ENCODE results near the gene TAF4.

The TAF4 gene

GRCh38 chr20:61968932-61969331, 96.7 kb downstream of the TAF4 start:
- no peak overlapping the region for H3K27ac ChIP-seq
- peaks cover 35% of the 10 kb centered on the region for H3K27me3 ChIP-seq
- no peaks in the 10 kb centered on the region for H3K4me1 ChIP-seq (ENCODE audit: control insufficient read depth in 1 of 2, insufficient read depth in 1 of 2, low read depth in 1 of 2, low read length in 1 of 2)
- TF ChIP-seq CTCF (IDR thresholded peaks at IDR 0.05) = no peak
- peaks cover 12% of the 10 kb centered on the region for H3K36me3 ChIP-seq
- no peak overlapping the region for H3K4me3 ChIP-seq (ENCODE audit: low read depth in 1 of 2, low read length in 1 of 2)
- no peaks in the 10 kb centered on the region for H3K9me3 ChIP-seq

GRCh38 chr20:61968036-61968810, 97.5 kb downstream of the TAF4 start:
- Histone ChIP-seq H3K27me3 (peaks cover 42% of the 10 kb centered on the region), H3K27ac (no peak overlapping the region), H3K4me3 (ENCODE audit: low read depth in 1 of 2, low read length in 1 of 2) (no peak overlapping the region), H3K4me1 (ENCODE audit: control insufficient read depth in 1 of 2, insufficient read depth in 1 of 2, low read depth in 1 of 2, low read length in 1 of 2) (no peaks in the 10 kb centered on the region), H3K9me3 (no peaks in the 10 kb centered on the region), H3K36me3 (peaks cover 5% of the 10 kb centered on the region)
- TF ChIP-seq CTCF (IDR thresholded peaks at IDR 0.05) = no peak

DNA sequence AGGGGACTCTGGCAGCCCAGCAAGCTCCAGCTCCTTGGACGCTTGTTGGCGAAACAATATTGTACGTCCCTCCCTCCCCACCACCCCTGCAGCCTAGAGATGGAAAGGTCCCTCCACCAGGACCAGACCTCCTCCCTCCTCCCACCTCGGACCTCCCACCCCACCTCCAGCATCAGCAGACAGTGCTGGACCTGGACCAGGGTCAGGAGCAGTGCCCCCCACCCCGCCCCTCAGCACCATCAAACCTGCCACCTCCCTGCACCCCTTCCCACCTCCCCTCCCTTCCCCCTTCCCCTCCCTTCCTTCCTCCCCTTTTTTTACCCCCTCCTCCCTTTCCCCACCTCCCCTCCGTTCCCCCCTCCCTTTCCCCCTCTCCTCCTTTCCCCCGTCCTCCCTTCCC, 98.4 kb downstream of the TAF4 start:
- H3K9me3 ChIP-seq = no peaks in the 10 kb centered on the region
- H3K4me1 ChIP-seq (ENCODE audit: control insufficient read depth in 1 of 2, insufficient read depth in 1 of 2, low read depth in 1 of 2, low read length in 1 of 2) = no peaks in the 10 kb centered on the region
- H3K27me3 ChIP-seq = peaks cover 43% of the 10 kb centered on the region
- TF ChIP-seq CTCF (IDR thresholded peaks at IDR 0.05) = no peak
- H3K36me3 ChIP-seq = no peaks in the 10 kb centered on the region
- H3K27ac ChIP-seq = no peak overlapping the region
- H3K4me3 ChIP-seq (ENCODE audit: low read depth in 1 of 2, low read length in 1 of 2) = no peak overlapping the region

DNA sequence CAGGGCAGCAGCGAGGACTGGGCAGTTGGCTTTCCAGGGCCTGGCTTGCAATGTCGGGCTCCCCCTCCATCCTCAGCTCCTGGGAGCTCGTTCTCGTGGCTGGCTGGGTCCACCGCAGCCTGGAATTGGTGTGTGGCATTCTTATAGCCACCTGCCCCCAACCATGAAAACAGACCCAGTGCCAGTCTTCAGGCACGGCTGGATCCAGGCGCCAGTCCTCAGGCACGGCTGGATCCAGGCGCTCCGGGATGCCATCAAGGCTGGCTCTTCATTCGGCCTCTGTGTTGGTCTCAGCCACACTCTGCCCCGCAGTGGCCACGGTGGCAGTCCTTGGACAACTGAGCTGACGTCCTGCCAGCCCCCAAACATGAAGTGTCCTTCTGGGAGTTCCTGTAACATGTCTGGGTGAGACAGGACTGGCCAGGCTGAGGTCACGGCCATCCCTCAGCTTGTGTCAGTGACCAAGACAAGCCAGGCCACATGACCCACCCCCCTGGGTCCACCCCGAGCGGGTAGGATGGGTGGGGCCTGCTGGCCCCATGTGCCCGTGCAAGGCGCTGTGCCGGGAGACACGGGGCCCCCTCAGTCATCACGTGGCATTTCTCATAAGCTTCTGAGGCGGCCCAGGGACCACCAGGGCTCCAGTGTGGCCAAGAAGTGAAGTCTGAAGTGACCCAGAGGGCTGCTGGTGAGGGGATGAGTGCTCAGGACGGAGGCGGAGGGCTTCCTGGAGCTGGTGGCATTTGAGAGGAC, 99.0 kb downstream of the TAF4 start:
- H3K9me3 ChIP-seq = no peaks in the 10 kb centered on the region
- no peak for TF ChIP-seq CTCF (IDR thresholded peaks at IDR 0.05)
- H3K27ac ChIP-seq = no peak overlapping the region
- no peaks in the 10 kb centered on the region for H3K4me1 ChIP-seq (ENCODE audit: control insufficient read depth in 1 of 2, insufficient read depth in 1 of 2, low read depth in 1 of 2, low read length in 1 of 2)
- no peaks in the 10 kb centered on the region for H3K36me3 ChIP-seq
- peaks cover 43% of the 10 kb centered on the region for H3K27me3 ChIP-seq
- no peak overlapping the region for H3K4me3 ChIP-seq (ENCODE audit: low read depth in 1 of 2, low read length in 1 of 2)

GRCh38 chr20:61965606-61966491, 99.8 kb downstream of the TAF4 start:
- Histone ChIP-seq H3K4me3 (ENCODE audit: low read depth in 1 of 2, low read length in 1 of 2) (no peak overlapping the region), H3K27ac (no peak overlapping the region), H3K4me1 (ENCODE audit: control insufficient read depth in 1 of 2, insufficient read depth in 1 of 2, low read depth in 1 of 2, low read length in 1 of 2) (no peaks in the 10 kb centered on the region), H3K9me3 (no peaks in the 10 kb centered on the region), H3K27me3 (peaks cover 43% of the 10 kb centered on the region), H3K36me3 (no peaks in the 10 kb centered on the region)
- TF ChIP-seq CTCF (IDR thresholded peaks at IDR 0.05) = no peak

Data from neutrophil (primary cell).